HL-60/S4 treated with phorbol 12-myristate 13-acetate at 8.2 ng/mL for 4 days and 3 days (cell line): ENCODE measurements around the gene LTN1.

Experiments
- in situ Hi-C: fragments of 300-500 bp; cut with MboI; formaldehyde crosslinking; loops from 2 replicates; pipeline ENCODE4 v1.15.0; 2022; ENCODE audit warnings: low sequenced_read_pairs

Gene LTN1

DNA sequence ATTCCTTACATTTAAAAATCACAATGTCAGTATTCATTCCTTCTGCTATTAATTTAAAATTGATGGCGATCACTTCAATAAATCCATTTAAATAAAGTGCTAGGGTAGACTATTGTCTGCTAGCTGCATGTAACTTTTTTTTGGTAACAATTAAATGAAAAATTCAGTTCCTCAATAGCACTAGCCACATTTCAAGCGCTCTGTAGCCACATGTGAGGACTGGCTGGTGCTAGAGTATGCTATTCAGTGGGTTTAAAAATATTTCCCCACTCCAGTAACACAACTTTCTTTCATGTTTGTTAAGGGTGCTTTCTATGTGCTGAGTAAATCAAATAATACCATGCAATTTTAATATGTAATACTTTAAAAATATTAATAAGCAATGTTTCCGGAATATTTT, 108.2 kb downstream of the LTN1 start:
- in situ Hi-C loops: no loop called here

DNA sequence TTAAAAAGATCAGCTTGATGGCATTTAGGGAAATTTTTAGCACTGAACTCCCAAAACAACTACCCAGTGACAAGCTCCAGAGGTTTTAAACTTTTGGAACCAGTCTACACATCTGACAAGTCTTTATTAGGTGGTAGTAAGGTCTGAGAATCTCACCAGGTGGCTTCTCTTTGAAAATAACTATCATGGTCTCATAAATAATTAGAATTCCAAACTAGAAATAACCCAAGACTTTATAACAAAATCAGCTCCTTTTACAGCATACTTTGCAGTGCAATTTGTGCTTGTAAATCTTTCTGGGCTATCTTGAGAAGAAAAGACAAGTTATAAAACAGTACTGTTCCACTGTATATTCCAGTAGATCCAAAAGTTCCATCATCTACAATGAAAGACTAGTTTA, 108.7 kb downstream of the LTN1 start:
- in situ Hi-C loops: no loop called here

DNA sequence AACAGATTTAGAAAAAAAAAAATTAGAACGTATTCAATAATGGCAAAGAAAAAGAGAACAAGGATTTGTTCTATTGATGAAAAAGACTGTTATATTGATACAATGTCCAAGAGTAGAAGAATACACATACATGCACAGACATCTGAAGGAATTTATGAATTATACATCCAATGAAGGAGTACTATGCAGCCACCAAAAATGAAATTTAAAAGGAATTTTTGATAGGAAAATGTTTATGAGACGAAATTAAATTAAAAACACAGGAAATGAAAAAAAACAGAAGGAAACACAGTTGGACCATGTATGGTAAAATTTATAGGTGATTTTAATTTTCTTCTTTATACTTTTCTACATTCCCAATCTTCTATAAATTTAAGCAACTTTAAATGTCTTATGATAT, 110.3 kb downstream of the LTN1 start:
- in situ Hi-C loops: no loop called here
